ENCODE results near the gene HS1BP3. TPM values are rescaled to one million over a fixed set of nuclear protein-coding genes. Genes with fewer than 3 reads are reported as not detected.
A peak's percentile ranks its signal among the peaks of the same experiment; 100 is the strongest.

HS1BP3 gene
- total and polyA plus RNA-seq, 2 of the 13 experiments (the other 11 are each of a cell fraction or from before 2014, with no cell fraction given), result 15.2 to 22.0 TPM

DNA sequence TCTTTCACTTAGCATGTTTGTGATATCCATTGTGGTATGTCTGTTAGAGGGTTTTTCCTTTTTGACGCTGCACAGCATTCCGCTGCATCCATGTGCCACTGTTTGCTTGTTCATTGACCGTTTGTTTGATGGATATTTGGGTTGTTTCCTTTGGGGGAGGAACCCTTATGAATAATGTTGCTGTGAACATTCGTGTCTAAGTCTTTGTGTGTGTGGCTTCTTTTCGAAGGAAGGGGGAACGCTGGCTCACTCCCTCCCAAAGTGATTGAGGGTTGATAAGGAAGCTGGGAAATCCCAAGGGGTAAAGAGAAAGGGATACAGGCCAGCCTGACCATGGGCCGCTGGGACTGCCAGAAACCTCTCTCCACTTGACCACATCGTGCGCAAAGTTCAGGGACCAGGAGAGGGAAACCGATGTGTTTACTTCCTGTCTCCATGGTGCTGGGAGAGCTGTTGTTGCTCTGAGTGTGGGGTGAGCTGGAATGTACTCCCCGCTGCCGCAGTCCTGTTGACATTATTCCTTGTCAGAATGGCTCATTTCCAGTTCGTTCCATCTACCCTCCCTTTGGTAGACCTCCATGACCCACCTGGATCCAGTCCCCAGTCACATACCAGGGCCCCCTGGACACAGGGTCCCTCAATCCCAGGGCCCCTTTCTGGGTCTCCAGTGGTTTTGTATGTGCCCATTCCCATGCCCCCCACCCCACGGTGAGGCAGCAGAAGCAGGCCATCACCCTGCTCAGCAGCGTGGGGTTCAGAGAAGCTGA is 39.6 kb downstream of the HS1BP3 start (continued):
- TF ChIP-seq KDM4B (CRISPR knock-in tag; IDR thresholded peaks at IDR 0.05) (peak; percentile 80), ZNF235 (CRISPR knock-in tag; IDR thresholded peaks at IDR 0.05; ENCODE audit: borderline replicate concordance) (no peak), ZNF33B (CRISPR knock-in tag; IDR thresholded peaks at IDR 0.05) (peak; percentile 95), ETV5 (CRISPR knock-in tag; IDR thresholded peaks at IDR 0.05; ENCODE audit: borderline replicate concordance) (peak; percentile 97), MBD4 (IDR thresholded peaks at IDR 0.05; ENCODE audit: borderline replicate concordance, low read length) (no peak; the same call in 1 of the 2 replicates), FIP1L1 (IDR thresholded peaks at IDR 0.05; ENCODE audit: borderline replicate concordance, insufficient read depth, low read depth, low read length) (no peak), EHMT2 (IDR thresholded peaks at IDR 0.05; ENCODE audit: borderline replicate concordance, low read depth, low read length) (peak; percentile 96), ZNF564 (CRISPR knock-in tag; IDR thresholded peaks at IDR 0.05) (peak; percentile 74; the same call in 1 of the 2 replicates), SP140L (CRISPR knock-in tag; IDR thresholded peaks at IDR 0.05; ENCODE audit: borderline replicate concordance) (no peak), FOXP1 (IDR thresholded peaks at IDR 0.05) (peak; percentile 92), FOXP1 (CRISPR knock-in tag; IDR thresholded peaks at IDR 0.05) (peak; percentile 96), ZNF644 (CRISPR knock-in tag; IDR thresholded peaks at IDR 0.05; ENCODE audit: low read depth) (peak; percentile 92)
- TF ChIP-seq, protein P1, sequence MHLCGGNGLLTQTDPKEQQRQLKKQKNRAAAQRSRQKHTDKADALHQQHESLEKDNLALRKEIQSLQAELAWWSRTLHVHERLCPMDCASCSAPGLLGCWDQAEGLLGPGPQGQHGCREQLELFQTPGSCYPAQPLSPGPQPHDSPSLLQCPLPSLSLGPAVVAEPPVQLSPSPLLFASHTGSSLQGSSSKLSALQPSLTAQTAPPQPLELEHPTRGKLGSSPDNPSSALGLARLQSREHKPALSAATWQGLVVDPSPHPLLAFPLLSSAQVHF (CRISPR knock-in tag; IDR thresholded peaks at IDR 0.05), result no peak
- TF ChIP-seq, protein P2, sequence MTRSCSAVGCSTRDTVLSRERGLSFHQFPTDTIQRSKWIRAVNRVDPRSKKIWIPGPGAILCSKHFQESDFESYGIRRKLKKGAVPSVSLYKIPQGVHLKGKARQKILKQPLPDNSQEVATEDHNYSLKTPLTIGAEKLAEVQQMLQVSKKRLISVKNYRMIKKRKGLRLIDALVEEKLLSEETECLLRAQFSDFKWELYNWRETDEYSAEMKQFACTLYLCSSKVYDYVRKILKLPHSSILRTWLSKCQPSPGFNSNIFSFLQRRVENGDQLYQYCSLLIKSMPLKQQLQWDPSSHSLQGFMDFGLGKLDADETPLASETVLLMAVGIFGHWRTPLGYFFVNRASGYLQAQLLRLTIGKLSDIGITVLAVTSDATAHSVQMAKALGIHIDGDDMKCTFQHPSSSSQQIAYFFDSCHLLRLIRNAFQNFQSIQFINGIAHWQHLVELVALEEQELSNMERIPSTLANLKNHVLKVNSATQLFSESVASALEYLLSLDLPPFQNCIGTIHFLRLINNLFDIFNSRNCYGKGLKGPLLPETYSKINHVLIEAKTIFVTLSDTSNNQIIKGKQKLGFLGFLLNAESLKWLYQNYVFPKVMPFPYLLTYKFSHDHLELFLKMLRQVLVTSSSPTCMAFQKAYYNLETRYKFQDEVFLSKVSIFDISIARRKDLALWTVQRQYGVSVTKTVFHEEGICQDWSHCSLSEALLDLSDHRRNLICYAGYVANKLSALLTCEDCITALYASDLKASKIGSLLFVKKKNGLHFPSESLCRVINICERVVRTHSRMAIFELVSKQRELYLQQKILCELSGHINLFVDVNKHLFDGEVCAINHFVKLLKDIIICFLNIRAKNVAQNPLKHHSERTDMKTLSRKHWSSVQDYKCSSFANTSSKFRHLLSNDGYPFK (CRISPR knock-in tag; IDR thresholded peaks at IDR 0.05; ENCODE audit: borderline replicate concordance), result peak; percentile 81; the same call in 1 of the 2 replicates
- TF ChIP-seq, protein P3, sequence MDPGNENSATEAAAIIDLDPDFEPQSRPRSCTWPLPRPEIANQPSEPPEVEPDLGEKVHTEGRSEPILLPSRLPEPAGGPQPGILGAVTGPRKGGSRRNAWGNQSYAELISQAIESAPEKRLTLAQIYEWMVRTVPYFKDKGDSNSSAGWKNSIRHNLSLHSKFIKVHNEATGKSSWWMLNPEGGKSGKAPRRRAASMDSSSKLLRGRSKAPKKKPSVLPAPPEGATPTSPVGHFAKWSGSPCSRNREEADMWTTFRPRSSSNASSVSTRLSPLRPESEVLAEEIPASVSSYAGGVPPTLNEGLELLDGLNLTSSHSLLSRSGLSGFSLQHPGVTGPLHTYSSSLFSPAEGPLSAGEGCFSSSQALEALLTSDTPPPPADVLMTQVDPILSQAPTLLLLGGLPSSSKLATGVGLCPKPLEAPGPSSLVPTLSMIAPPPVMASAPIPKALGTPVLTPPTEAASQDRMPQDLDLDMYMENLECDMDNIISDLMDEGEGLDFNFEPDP (CRISPR knock-in tag; conservative IDR thresholded peaks at IDR 0.05), result no peak
- TF ChIP-seq, protein P4, sequence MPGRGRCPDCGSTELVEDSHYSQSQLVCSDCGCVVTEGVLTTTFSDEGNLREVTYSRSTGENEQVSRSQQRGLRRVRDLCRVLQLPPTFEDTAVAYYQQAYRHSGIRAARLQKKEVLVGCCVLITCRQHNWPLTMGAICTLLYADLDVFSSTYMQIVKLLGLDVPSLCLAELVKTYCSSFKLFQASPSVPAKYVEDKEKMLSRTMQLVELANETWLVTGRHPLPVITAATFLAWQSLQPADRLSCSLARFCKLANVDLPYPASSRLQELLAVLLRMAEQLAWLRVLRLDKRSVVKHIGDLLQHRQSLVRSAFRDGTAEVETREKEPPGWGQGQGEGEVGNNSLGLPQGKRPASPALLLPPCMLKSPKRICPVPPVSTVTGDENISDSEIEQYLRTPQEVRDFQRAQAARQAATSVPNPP (CRISPR knock-in tag; IDR thresholded peaks at IDR 0.05), result 0 out of 2 replicates have a peak, but pooled peaks have one; percentile 45
- TF ChIP-seq, protein P5, sequence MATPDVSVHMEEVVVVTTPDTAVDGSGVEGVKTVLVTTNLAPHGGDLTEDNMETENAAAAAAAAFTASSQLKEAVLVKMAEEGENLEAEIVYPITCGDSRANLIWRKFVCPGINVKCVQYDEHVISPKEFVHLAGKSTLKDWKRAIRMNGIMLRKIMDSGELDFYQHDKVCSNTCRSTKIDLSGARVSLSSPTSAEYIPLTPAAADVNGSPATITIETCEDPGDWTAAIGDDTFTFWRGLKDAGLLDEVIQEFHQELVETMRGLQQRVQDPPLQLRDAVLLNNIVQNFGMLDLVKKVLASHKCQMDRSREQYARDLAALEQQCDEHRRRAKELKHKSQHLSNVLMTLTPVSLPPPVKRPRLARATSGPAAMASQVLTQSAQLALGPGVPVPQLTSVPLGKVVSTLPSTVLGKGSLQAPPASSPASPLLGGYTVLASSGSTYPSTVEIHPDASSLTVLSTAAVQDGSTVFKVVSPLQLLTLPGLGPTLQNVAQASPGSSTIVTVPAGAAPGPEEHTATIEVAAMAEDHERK (CRISPR knock-in tag; IDR thresholded peaks at IDR 0.05; ENCODE audit: low read depth), result no peak
- TF ChIP-seq, protein P6, sequence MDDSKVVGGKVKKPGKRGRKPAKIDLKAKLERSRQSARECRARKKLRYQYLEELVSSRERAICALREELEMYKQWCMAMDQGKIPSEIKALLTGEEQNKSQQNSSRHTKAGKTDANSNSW (CRISPR knock-in tag; IDR thresholded peaks at IDR 0.05; ENCODE audit: borderline replicate concordance), result no peak
- TF ChIP-seq, protein P7, sequence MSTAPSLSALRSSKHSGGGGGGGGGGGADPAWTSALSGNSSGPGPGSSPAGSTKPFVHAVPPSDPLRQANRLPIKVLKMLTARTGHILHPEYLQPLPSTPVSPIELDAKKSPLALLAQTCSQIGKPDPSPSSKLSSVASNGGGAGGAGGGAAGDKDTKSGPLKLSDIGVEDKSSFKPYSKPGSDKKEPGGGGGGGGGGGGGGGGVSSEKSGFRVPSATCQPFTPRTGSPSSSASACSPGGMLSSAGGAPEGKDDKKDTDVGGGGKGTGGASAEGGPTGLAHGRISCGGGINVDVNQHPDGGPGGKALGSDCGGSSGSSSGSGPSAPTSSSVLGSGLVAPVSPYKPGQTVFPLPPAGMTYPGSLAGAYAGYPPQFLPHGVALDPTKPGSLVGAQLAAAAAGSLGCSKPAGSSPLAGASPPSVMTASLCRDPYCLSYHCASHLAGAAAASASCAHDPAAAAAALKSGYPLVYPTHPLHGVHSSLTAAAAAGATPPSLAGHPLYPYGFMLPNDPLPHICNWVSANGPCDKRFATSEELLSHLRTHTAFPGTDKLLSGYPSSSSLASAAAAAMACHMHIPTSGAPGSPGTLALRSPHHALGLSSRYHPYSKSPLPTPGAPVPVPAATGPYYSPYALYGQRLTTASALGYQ (CRISPR knock-in tag; IDR thresholded peaks at IDR 0.05), result peak; percentile 82; the same call in 1 of the 2 replicates

Measured in HepG2 (cell line).